Measurements from ENCODE around the gene URAD. TPM values are rescaled to one million over a fixed set of nuclear protein-coding genes. Genes with fewer than 3 reads are reported as not detected.
"Not testable (repeated sequence)": the region's sequence is repeated elsewhere in the genome, so short reads cannot be mapped to it uniquely, and the experiment has no call there.

Gene URAD
- polyA plus RNA-seq, 1 donor: not detected

GRCh38 chr13:27969866-27970229 lies 18.6 kb downstream of the URAD start:
- no peak for DNase-seq

- no peak for DNase-seq
Observed at GRCh38 chr13:27969082-27969865, 19.2 kb downstream of the URAD start, which contains the start of gene CDX2. CDX2 (minus strand) TSS chr13:27969315; CDS start chr13:27969006, 309 bp downstream.

DNA sequence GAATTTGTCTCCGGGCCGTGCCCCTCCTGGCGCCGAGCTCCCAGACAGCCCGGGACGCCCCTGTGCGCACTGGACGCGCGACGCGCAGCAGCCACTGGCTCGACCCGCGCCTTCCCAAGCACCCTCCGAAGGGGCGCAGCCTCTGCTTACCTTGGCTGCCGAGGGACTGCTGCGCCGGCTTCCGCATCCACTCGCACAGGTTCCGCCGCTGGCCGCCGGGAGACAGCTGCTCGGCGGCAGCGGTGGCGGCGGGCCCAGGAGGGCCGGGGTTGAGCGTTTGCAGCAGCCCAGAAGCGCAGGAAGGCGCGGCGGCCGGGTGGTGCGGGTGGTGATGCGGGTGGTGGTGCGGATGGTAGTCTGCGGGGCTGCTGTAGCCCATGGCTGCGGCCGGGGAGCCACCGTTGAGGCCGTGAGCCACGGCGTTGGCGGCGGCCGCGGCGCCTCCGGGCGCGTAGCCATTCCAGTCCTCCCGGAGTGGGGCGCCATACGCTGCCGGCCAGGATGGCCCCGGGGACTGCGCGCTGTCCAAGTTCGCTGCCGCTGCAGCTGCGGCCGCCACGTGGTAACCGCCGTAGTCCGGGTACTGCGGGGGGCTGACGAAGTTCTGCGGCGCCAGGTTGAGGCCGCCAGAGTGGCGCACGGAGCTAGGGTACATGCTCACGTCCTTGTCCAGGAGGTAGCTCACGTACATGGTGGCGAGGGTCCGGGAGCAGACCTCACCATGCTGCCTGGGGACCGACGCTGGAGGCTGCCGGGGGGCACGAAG lies 20.0 kb downstream of the URAD start:
- no peak for DNase-seq

DNA sequence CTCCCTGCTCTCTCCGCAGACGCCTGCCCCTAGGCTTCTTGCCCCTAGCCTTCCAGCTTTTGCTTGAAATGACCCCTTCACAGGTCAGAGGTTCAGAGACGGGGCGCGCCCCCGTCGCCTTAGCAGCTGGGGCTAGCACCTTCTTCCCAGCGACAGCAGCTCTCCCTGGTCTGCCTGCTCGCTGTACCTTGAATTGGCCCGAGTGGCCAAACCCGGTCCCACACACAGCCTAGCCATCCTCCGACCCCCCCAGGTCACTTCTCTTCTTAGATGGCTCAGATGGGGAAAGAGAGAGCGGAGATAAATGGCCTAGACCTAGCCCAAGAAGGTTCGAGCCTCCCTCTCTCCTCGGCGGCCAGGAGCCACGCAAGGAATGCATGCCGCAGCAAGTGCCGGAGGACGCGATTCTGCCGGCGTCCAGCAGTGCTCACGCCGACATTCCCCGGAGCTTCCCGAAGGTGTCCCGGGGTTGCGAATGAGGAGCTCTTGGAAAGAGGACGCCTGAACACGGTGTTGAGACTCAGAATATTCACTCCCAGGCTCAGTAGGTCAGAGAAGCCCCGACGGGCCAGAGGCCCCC lies 20.7 kb downstream of the URAD start:
- DNase-seq: no peak

DNA sequence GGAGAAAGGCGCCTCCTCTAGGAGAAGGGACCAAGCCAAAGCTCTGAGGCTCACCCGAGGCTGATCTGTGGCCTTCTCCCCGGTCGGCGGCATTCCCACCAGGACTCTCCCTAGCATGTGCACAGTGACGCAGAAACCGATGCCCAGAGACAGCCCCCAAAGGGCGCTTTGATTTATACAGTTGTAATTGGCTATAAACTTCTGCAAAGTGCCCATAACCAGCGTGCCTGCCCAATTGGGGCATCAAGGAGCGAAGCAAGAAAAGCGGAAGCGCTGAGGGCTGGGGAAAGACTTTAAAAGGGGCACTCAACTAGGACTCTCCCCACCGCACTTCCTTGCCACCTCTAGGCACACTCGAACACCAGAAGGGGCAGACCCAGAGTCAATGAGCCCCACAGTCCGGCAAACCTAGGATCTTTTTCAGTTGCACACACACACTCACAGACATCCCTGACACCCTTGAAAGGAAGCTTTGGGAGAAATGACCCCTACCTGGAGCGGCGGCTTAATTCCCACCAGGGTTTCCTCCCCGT lies 21.2 kb downstream of the URAD start:
- DNase-seq: no peak

DNA sequence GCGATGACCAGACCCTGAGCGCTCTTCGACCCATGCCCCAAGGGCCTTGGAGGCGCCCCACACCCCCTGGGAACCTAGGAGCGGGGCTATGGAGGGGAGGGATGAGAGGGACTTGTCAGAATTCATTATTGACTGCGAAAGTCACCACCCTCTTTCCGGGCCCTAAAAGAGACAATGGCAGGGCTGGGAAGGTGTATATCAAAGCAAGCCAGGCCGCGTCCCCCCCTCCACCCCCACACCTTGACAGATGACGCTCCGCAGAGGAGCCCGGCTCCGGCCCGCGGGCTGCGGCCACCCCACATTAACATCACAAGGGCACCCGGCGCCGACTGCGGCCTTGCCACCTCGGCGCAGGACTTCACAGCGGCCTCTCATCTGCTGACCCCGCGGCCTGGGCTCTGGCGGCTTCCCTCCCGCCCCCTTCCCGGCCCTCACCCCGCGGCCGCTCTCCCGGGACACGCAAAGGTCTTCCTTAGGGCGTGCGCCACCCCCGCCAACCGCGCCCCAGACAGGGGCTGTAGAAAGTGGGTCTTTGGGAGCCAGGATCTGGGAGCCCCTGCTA lies 21.8 kb downstream of the URAD start:
- no peak for DNase-seq

- DNase-seq: no peak
Observed at GRCh38 chr13:27965740-27966640, 22.5 kb downstream of the URAD start.

- DNase-seq: no peak
Observed at GRCh38 chr13:27965343-27965739, 23.2 kb downstream of the URAD start.

- no peak for DNase-seq
Observed at GRCh38 chr13:27964741-27965323, 23.7 kb downstream of the URAD start.

DNA sequence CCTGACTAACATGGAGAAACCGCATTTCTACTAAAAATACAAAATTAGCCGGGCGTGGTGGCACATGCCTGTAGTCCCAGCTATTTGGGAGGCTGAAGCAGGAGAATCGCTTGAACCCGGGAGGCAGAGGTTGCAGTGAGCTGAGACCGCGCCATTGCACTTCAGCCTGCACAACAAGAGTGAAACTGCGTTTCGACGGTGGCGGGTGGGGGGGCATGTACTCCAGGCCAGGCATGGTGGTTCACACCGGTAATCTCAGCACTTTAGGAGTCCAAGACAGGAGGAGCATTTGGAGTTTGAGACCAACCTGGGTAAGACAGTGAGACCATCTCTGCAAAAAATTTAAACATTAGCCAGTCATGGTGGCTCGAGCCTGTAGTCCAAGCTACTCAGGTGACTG lies 24.3 kb downstream of the URAD start:
- not testable (repeated sequence) for DNase-seq

- no peak for DNase-seq
Observed at GRCh38 chr13:27963491-27963890, 25.0 kb downstream of the URAD start.

DNA sequence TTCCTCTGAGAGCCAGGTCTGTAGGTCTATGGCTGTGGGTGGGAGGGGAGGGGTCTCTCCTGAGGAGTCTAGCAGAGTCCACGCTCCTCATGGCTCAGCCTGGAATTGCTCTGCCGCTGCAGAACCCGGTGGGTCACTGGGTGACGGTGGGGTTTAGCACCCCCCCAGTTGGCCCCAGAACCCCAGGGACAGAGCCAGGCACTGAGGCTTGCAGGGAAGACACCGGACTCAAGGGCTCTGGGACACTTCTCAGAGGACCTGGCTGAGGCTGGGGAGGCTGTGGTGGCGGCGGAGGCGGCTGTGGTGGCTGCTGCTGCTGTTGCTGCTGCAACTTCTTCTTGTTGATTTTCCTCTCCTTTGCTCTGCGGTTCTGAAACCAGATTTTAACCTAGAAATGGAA lies 25.5 kb downstream of the URAD start:
- DNase-seq: no peak

GRCh38 chr13:27962128-27962841 lies 26.2 kb downstream of the URAD start:
- DNase-seq: no peak

- no peak for DNase-seq
Observed at GRCh38 chr13:27961227-27962085, 27.0 kb downstream of the URAD start.

- DNase-seq: no peak
Observed at GRCh38 chr13:27960362-27961226, 27.9 kb downstream of the URAD start.

- DNase-seq: no peak
Observed at GRCh38 chr13:27959976-27960361, 28.5 kb downstream of the URAD start.

GRCh38 chr13:27956576-27957300 lies 31.8 kb downstream of the URAD start:
- DNase-seq: no peak

DNA sequence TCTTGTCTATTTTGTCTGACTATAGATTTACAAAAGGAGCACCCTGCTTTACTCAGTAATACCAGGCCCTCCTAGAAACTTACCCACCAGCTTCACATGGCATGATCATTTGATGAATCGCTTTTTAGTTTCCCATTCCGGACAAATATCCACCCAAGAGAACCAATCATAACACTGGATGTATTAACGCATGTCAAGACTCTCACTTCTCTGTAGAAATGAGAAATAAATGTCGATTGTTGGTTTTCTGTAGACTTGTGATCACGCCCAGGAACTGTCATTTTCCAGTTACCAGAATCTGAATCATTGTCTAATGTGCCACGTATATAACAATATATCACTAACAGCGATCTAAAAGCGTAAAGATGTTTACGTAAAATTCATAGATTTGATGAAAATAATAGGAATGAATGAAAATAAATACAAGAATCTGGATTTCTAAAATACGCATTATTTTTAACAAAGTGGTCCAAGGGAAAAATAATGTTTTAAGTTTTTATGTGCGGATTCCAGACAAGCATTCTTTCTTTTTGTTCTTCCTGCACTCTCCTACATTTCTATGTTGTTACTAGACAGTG lies 33.4 kb downstream of the URAD start:
- no peak for DNase-seq

All from hindlimb muscle (tissue), 1 donor.